K562 (cell line): ENCODE measurements around the gene TMEM179. TPM values are rescaled to one million over a fixed set of nuclear protein-coding genes. Genes with fewer than 3 reads are reported as not detected.

Experiments used
- ATAC-seq: fragments of 200-7000 bp; cut with Tn5 transposase; 3 replicates; pipeline ENCODE4 v1.9.1; 2020; ENCODE audit warnings: moderate library complexity
- BruUV-seq: library from RNA; stranded (reverse); fragments of 400-500 nt; replicated peaks from 2 replicates; lab custom pipeline; 2021; lab: Mats Ljungman, UMichigan
- CTCF ChIA-PET: fragments of 300-600 bp; formaldehyde crosslinking; extraction: SDS; loops from one replicate; lab custom pipeline; 2021; ENCODE audit warnings: low intra/inter-chr PET ratio; lab: Yijun Ruan, JAX
- POLR2A ChIA-PET: fragments of 300-600, 350-650 bp; sonication (Branson Sonifier 250); formaldehyde crosslinking; extraction: SDS; loops from one replicate; lab custom pipeline; 2021; ENCODE audit warnings: antibody characterized with exemption, inconsistent platforms; lab: Yijun Ruan, JAX
- DNase-seq, 4 experiments: peaks; one replicate each; pipeline versions ENCODE4 v3.0.0 to v3.0.0-alpha.2; 2011 to 2018; ENCODE audit warnings: low spot score in 3 of 4, mixed read lengths in 3 of 4; ENCODE audit errors: extremely low read depth in 1 of 4
- FAIRE-seq: peaks from 2 replicates; lab custom pipeline; 2011; peaks lifted over from hg19 to GRCh38; lab: Jason Lieb, UNC
- H2AFZ ChIP-seq: 2 replicates; pipeline ENCODE4 v1.6.0; 2011; ENCODE audit warnings: low read depth, low read length, control low read depth, inconsistent platforms
- H3K27ac ChIP-seq: fragments of 200-600 bp; 3 replicates; pipeline ENCODE4 v1.8.0; 2011; ENCODE audit warnings: low read depth, mild to moderate bottlenecking, control low read depth, inconsistent platforms, low read length, moderate library complexity, mixed read lengths; ENCODE audit errors: extremely low read depth
- H3K27me3 ChIP-seq, 2 experiments: fragments of 300-600 bp in 1 of 2; 2 replicates in 1 of 2; 3 replicates in 1 of 2; pipeline versions ENCODE4 v1.6.0 to v1.8.0; 2011; ENCODE audit warnings: inconsistent platforms in 2 of 2, low read length in 2 of 2, mild to moderate bottlenecking in 1 of 2, mixed read lengths in 1 of 2, moderate library complexity in 1 of 2; ENCODE audit not compliant: control insufficient read depth in 2 of 2, insufficient read depth in 2 of 2
- H3K36me3 ChIP-seq: fragments of 300-600 bp; 3 replicates; pipeline ENCODE4 v1.8.0; 2011; ENCODE audit warnings: mild to moderate bottlenecking, low read length, inconsistent platforms; ENCODE audit not compliant: control insufficient read depth, insufficient read depth
- H3K4me1 ChIP-seq, 2 experiments: fragments of 200-600 bp in 1 of 2; replicated peaks in 1 of 2; 2 replicates in 1 of 2; 3 replicates in 1 of 2; pipeline versions ENCODE4 v1.5.1 to v1.8.0; 2011; ENCODE audit warnings: inconsistent platforms in 2 of 2, low read length in 2 of 2, mild to moderate bottlenecking in 1 of 2, mixed read lengths in 1 of 2, moderate library complexity in 1 of 2; ENCODE audit not compliant: control insufficient read depth in 2 of 2, insufficient read depth in 2 of 2
- H3K4me2 ChIP-seq: 2 replicates; pipeline ENCODE4 v1.6.1; 2011; ENCODE audit warnings: low read length, control low read depth, inconsistent platforms, mixed read lengths; ENCODE audit not compliant: insufficient read depth
- H3K4me3 ChIP-seq: fragments of 200-600 bp; sonication (generic), shearing (Covaris generic); 2 replicates; pipeline ENCODE4 v1.5.1; 2016; ENCODE audit warnings: control low read depth, inconsistent platforms
- H3K79me2 ChIP-seq: fragments of 200-600 bp; 3 replicates; pipeline ENCODE4 v1.8.0; 2011; ENCODE audit warnings: low read length, inconsistent platforms; ENCODE audit not compliant: control insufficient read depth, insufficient read depth
- H3K9ac ChIP-seq, 2 experiments: 2 replicates each; pipeline versions ENCODE4 v1.6.0 to v1.6.1; 2011; ENCODE audit warnings: low read depth in 2 of 2, low read length in 2 of 2, control low read depth in 1 of 2, inconsistent platforms in 1 of 2, mild to moderate bottlenecking in 1 of 2, mixed read lengths in 1 of 2; ENCODE audit not compliant: insufficient read depth in 1 of 2
- H3K9me1 ChIP-seq: one replicate; pipeline ENCODE4 v1.6.0; 2011; ENCODE audit warnings: inconsistent platforms, mild to moderate bottlenecking, low read length, moderate library complexity; ENCODE audit not compliant: control insufficient read depth, insufficient read depth
- H3K9me3 ChIP-seq: replicated peaks from 2 replicates; pipeline ENCODE4 v1.5.1; 2011; ENCODE audit warnings: low read depth, low read length, inconsistent platforms; ENCODE audit not compliant: control insufficient read depth, insufficient read depth
- H4K20me1 ChIP-seq: replicated peaks from 2 replicates; pipeline ENCODE4 v1.6.1; 2011; ENCODE audit warnings: low read length, inconsistent platforms, mixed read lengths; ENCODE audit not compliant: control insufficient read depth, insufficient read depth
- HES1 ChIP-seq: fragments of 450-650 bp; IDR thresholded peaks from 2 replicates; pipeline ENCODE4 v1.6.1; 2016; ENCODE audit warnings: low read depth, mild to moderate bottlenecking, moderate library complexity
- ID3 ChIP-seq, 2 experiments: fragments of 250-450 bp in 1 of 2; fragments of 450-650 bp in 1 of 2; sonication (Bioruptor Pico) in 1 of 2; IDR thresholded peaks; 2 replicates each; pipeline versions ENCODE4 v1.6.1 to v1.8.0; 2016 to 2021; ENCODE audit warnings: mild to moderate bottlenecking in 2 of 2, moderate library complexity in 2 of 2, missing compliant biosample characterization in 1 of 2, missing genetic modification characterization in 1 of 2
- MTA2 ChIP-seq: fragments of 450-650 bp; IDR thresholded peaks from 2 replicates; pipeline ENCODE4 v1.6.1; 2016; ENCODE audit warnings: low read depth
- NONO ChIP-seq, 2 experiments: fragments of 200-400 bp in 1 of 2; fragments of 450-650 bp in 1 of 2; formaldehyde crosslinking in 1 of 2; IDR thresholded peaks; 2 replicates each; pipeline ENCODE4 v1.6.1; 2017; ENCODE audit warnings: low read depth in 2 of 2, mild to moderate bottlenecking in 2 of 2, moderate library complexity in 2 of 2, low read length in 1 of 2
- TCF7 ChIP-seq: sonication (generic); IDR thresholded peaks from 2 replicates; pipeline ENCODE4 v1.6.1; 2016; ENCODE audit warnings: antibody characterized with exemption, borderline replicate concordance
- ZNF449 ChIP-seq: fragments of 250-450 bp; sonication (Bioruptor Pico); IDR thresholded peaks from 2 replicates; pipeline ENCODE4 v1.8.0; 2022; ENCODE audit warnings: moderate library complexity, mild to moderate bottlenecking, inconsistent platforms
- WGBS: fragments of 100-300 bp; shearing (Covaris generic); methylation state at CpG from one replicate; pipeline ENCODE4 v1.1.6; 2016; ENCODE audit warnings: low coverage, mixed read lengths; ENCODE audit not compliant: insufficient coverage; ENCODE audit errors: missing lambda C conversion rate; 5-methylcytosine and 5-hydroxymethylcytosine counted together
- in situ Hi-C: fragments of 300-500 bp; cut with MboI; formaldehyde crosslinking; loops from 4 replicates; pipeline ENCODE4 v1.15.0; 2018; ENCODE audit warnings: inconsistent platforms, mixed read lengths
- intact Hi-C: fragments of 100-400 bp; cut with micrococcal nuclease; formaldehyde crosslinking; loops from 2 replicates; pipeline ENCODE4 v1.14.2; 2022
- polyA plus RNA-seq, 8 experiments: library from polyadenylated mRNA; depleted of rRNA in 4 of 8; stranded (reverse) in 5 of 8; unstranded in 3 of 8; fragments of >200 nt; fragmentation: Nextera tagmentation in 2 of 8; fragmentation: Illumina TruSeq in 1 of 8; extraction: Ambion mirVana in 2 of 8; extraction: Trizol in 1 of 8; gene quantifications; 2 replicates each; pipeline versions ENCODE4 v1.2.1 to v1.2.3, GENCODE V29; 2011 to 2014; ENCODE audit warnings: inconsistent platforms in 1 of 8, missing spikeins in 1 of 8
- total RNA-seq, 7 experiments: library from RNA; depleted of rRNA in 6 of 7; stranded (reverse); fragments of >200 nt in 6 of 7; fragmentation: Illumina TruSeq in 2 of 7; extraction: Trizol in 2 of 7; gene quantifications; 2 replicates each; pipeline versions ENCODE4 v1.2.1 to v1.2.3, GENCODE V29; 2011 to 2021; ENCODE audit warnings: low replicate concordance in 1 of 7

Gene TMEM179
- total and polyA plus RNA-seq, 9 of the 15 experiments (the other 6 are each of a cell fraction or from before 2014, with no cell fraction given) = not detected

- no peaks in the 10 kb centered on the region for H3K9me1 ChIP-seq
- 1% methylated on average over 9 of the region's 12 CpGs for WGBS
- CTCF ChIA-PET = no interaction called here
- no peaks in the 10 kb centered on the region for H3K9me3 ChIP-seq
- no peak for FAIRE-seq
- BruUV-seq = no TSS peak
- DNase-seq = no peak
- ATAC-seq = no peak
- H3K9ac ChIP-seq = no peak overlapping the region; a peak in 1 of 4 replicates
- H3K4me2 ChIP-seq = no peak overlapping the region
- no peaks in the 10 kb centered on the region for H3K79me2 ChIP-seq
- no peak overlapping the region for H3K4me3 ChIP-seq
- peaks cover 6 to 24% of the 10 kb centered on the region in 2 experiments; a peak in 4 of 5 replicates for H3K27me3 ChIP-seq
- no peak overlapping the region for H2AFZ ChIP-seq
- TF ChIP-seq HES1 (no peak), TCF7 (no peak), MTA2 (no peak), NONO (IDR thresholded peaks at IDR 0.05; ENCODE audit: low read depth in 2 of 2, low read length in 1 of 2) (no peak), ZNF449 (CRISPR knock-in tag) (no peak), ID3 (CRISPR knock-in tag; IDR thresholded peaks at IDR 0.05) (no peak), ID3 (tag; IDR thresholded peaks at IDR 0.05) (no peak)
- TF ChIP-seq, all 486 proteins: peak for 0
- in situ Hi-C loops = loop anchor here (10.0 kb wide), 1 partner anchor 569 kb away; no protein-coding TSS in a partner anchor
- no peaks in the 10 kb centered on the region for H4K20me1 ChIP-seq
- POLR2A ChIA-PET = no interaction called here
- intact Hi-C loops = no loop called here
- peaks cover 0 to 20% of the 10 kb centered on the region in 2 experiments; a peak in 2 of 5 replicates for H3K4me1 ChIP-seq
- no peak overlapping the region for H3K27ac ChIP-seq
- no peaks in the 10 kb centered on the region for H3K36me3 ChIP-seq
These were observed 39.6 kb upstream of the TMEM179 start for GRCh38 chr14:104644091-104644635.
